HG02970 (cell line): Measurements from ENCODE around the gene KCTD21.

Source experiments
- ATAC-seq: cut with Tn5 transposase; IDR thresholded peaks from one replicate; pipeline ENCODE4 v1.9.1; 2021; ENCODE audit warnings: mild to moderate bottlenecking, moderate library complexity, moderate number of reproducible peaks; ENCODE audit not compliant: unreplicated experiment, low FRiP score

Gene KCTD21

GRCh38 chr11:78202733-78203167 is 14.3 kb upstream of the KCTD21 start:
- ATAC-seq = no peak

GRCh38 chr11:78201096-78201818 is 12.8 kb upstream of the KCTD21 start:
- ATAC-seq = no peak

GRCh38 chr11:78200553-78200952 is 12.1 kb upstream of the KCTD21 start:
- ATAC-seq = no peak

- no peak for ATAC-seq
Measured at GRCh38 chr11:78200061-78200460, 11.6 kb upstream of the KCTD21 start.

- ATAC-seq = no peak
Measured at GRCh38 chr11:78199653-78200015, 11.2 kb upstream of the KCTD21 start.

GRCh38 chr11:78199015-78199652 is 10.7 kb upstream of the KCTD21 start:
- no peak for ATAC-seq

GRCh38 chr11:78197816-78198215 is 9.4 kb upstream of the KCTD21 start:
- ATAC-seq = no peak

- no peak for ATAC-seq
Measured at GRCh38 chr11:78196661-78197091, 8.2 kb upstream of the KCTD21 start.

- ATAC-seq = no peak
Measured at GRCh38 chr11:78195917-78196560, 7.6 kb upstream of the KCTD21 start.

- ATAC-seq = no peak
Measured at GRCh38 chr11:78194490-78194889, 6.1 kb upstream of the KCTD21 start.

GRCh38 chr11:78193806-78194205 is 5.4 kb upstream of the KCTD21 start:
- no peak for ATAC-seq

GRCh38 chr11:78192911-78193351 is 4.5 kb upstream of the KCTD21 start:
- ATAC-seq = no peak

GRCh38 chr11:78192223-78192719 is 3.8 kb upstream of the KCTD21 start:
- ATAC-seq = no peak

GRCh38 chr11:78190871-78191538 is 2.6 kb upstream of the KCTD21 start:
- no peak for ATAC-seq

- ATAC-seq = no peak
Measured at GRCh38 chr11:78190374-78190773, 1.9 kb upstream of the KCTD21 start.

GRCh38 chr11:78189851-78190250 is 1.4 kb upstream of the KCTD21 start:
- ATAC-seq = no peak

- ATAC-seq = no peak
Measured at GRCh38 chr11:78189174-78189724, 823 bp upstream of the KCTD21 start.

GRCh38 chr11:78187366-78188285 is 800 bp downstream of the KCTD21 start:
- no peak for ATAC-seq

GRCh38 chr11:78181185-78181584 is 7.2 kb downstream of the KCTD21 start:
- ATAC-seq = no peak

- no peak for ATAC-seq
Measured at GRCh38 chr11:78180751-78181150, 7.7 kb downstream of the KCTD21 start.
